Measurements from ENCODE around the gene TENM4. TPM values are rescaled to one million over a fixed set of nuclear protein-coding genes. Genes with fewer than 3 reads are reported as not detected.

Gene TENM4
- total and polyA plus RNA-seq, 4 donors, result 0.02 to 0.33 (median 0.14) TPM

GRCh38 chr11:79397252-79397651 lies 43.6 kb downstream of the TENM4 start:
- Histone ChIP-seq H3K36me3 (ENCODE audit: control insufficient read depth in 4 of 4, insufficient read depth in 3 of 4, low read depth in 1 of 4, low read length in 3 of 4) (no peaks in the 10 kb centered on the region), H3K4me1 (ENCODE audit: control insufficient read depth in 4 of 4, insufficient read depth in 4 of 4, low read length in 3 of 4) (no peaks in the 10 kb centered on the region), H3K9ac (ENCODE audit: low read depth in 1 of 2, low read length in 2 of 2) (no peak overlapping the region), H3K9me3 (ENCODE audit: control insufficient read depth in 4 of 4, low read length in 3 of 4) (no peaks in the 10 kb centered on the region), H3K27me3 (ENCODE audit: control insufficient read depth in 4 of 4, insufficient read depth in 4 of 4, low read length in 3 of 4) (peaks cover 0 to 3% (median under 1%) of the 10 kb centered on the region in 4 donors), H3K27ac (ENCODE audit: low read depth in 1 of 2, low read length in 2 of 2) (no peak overlapping the region), H3K4me3 (ENCODE audit: low read depth in 1 of 3, low read length in 3 of 3) (no peak overlapping the region)
- no peak for DNase-seq (ENCODE audit: low spot score)
- no peak for TF ChIP-seq YY1 (IDR thresholded peaks at IDR 0.05)
- no peak for TF ChIP-seq ATF3 (IDR thresholded peaks at IDR 0.05)
- no peak for TF ChIP-seq GABPA (IDR thresholded peaks at IDR 0.05 in 1 of 2, conservative IDR thresholded peaks at IDR 0.05 in 1 of 2)
- TF ChIP-seq HNF4G (IDR thresholded peaks at IDR 0.05), result no peak
- no peak for TF ChIP-seq TAF1 (conservative IDR thresholded peaks at IDR 0.05)
- no peak for TF ChIP-seq MAX (IDR thresholded peaks at IDR 0.05)
- TF ChIP-seq RAD21 (IDR thresholded peaks at IDR 0.05), result no peak
- no peak for TF ChIP-seq FOXA1 (IDR thresholded peaks at IDR 0.05)
- no peak for TF ChIP-seq FOXA2 (IDR thresholded peaks at IDR 0.05)
- no peak for TF ChIP-seq ZBTB33 (IDR thresholded peaks at IDR 0.05)
- TF ChIP-seq SP1 (IDR thresholded peaks at IDR 0.05), result no peak
- TF ChIP-seq RXRA (IDR thresholded peaks at IDR 0.05), result no peak
- TF ChIP-seq NR2F2 (IDR thresholded peaks at IDR 0.05), result no peak
- TF ChIP-seq REST (IDR thresholded peaks at IDR 0.05), result no peak
- no peak for TF ChIP-seq CTCF (IDR thresholded peaks at IDR 0.05; ENCODE audit: low read depth, low read length, missing input control)
- TF ChIP-seq HNF4A (conservative IDR thresholded peaks at IDR 0.05), result no peak
- no peak for TF ChIP-seq JUND (IDR thresholded peaks at IDR 0.05)
- TF ChIP-seq EGR1 (IDR thresholded peaks at IDR 0.05; ENCODE audit: low read depth in 2 of 2), result no peak
- 78% methylated on average over 1 of the region's 1 CpG for WGBS
